Measurements from ENCODE around the gene TUSC2. TPM values are rescaled to one million over a fixed set of nuclear protein-coding genes. Genes with fewer than 3 reads are reported as not detected.

The TUSC2 gene
- total RNA-seq, 6 experiments from 2014 or later, result 9.7 to 36.9 (median 12.5) TPM

GRCh38 chr3:50319894-50320625 lies 8.0 kb downstream of the TUSC2 start:
- H3K4me3 ChIP-seq, result peak overlapping the region; percentile 88 to 89 (median 89)
- 88% methylated on average over 5 of the region's 29 CpGs for WGBS (ENCODE audit: insufficient coverage, low coverage, low lambda C conversion rate, missing lambda C conversion rate)
- no peaks in the 10 kb centered on the region for H3K27me3 ChIP-seq
- ATAC-seq (no peak), DNase-seq (no peak)
- intact Hi-C loops (cut with DNase I), result loop anchor here in 1 of 2 donors (5.0 kb wide), 2 partner anchors 38 to 48 kb away; no protein-coding TSS in a partner anchor
- no peak for TF ChIP-seq CTCF (IDR thresholded peaks at IDR 0.05)
- TF ChIP-seq POLR2A (IDR thresholded peaks at IDR 0.05), result no peak
- H3K27ac ChIP-seq, result peak overlapping the region in 2 of 3 donors; percentile 98
- peaks cover 0 to 20% (median 3%) of the 10 kb centered on the region in 4 donors for H3K36me3 ChIP-seq
- H3K9me3 ChIP-seq, result no peaks in the 10 kb centered on the region
- peaks cover 0 to 56% (median 15%) of the 10 kb centered on the region in 4 donors for H3K4me1 ChIP-seq

- Histone ChIP-seq H3K27ac (no peak overlapping the region), H3K4me3 (no peak overlapping the region), H3K27me3 (no peaks in the 10 kb centered on the region), H3K9me3 (no peaks in the 10 kb centered on the region), H3K36me3 (peaks cover 0 to 20% (median 3%) of the 10 kb centered on the region in 4 donors), H3K4me1 (peaks cover 0 to 51% (median 14%) of the 10 kb centered on the region in 4 donors)
- no peak for TF ChIP-seq POLR2A (IDR thresholded peaks at IDR 0.05)
- TF ChIP-seq CTCF (IDR thresholded peaks at IDR 0.05), result no peak
- ATAC-seq (no peak), DNase-seq (peak in 1 of 3 donors; percentile 45)
- intact Hi-C loops (cut with DNase I), result loop anchor here in 1 of 2 donors (5.0 kb wide), 1 partner anchor 37 kb away; no protein-coding TSS in a partner anchor
- 91% methylated on average over 4 of the region's 16 CpGs for WGBS (ENCODE audit: insufficient coverage, low coverage, low lambda C conversion rate, missing lambda C conversion rate)
These were observed 8.7 kb downstream of the TUSC2 start for GRCh38 chr3:50319181-50319893.

- ATAC-seq (no peak), DNase-seq (no peak)
- Histone ChIP-seq H3K27me3 (no peaks in the 10 kb centered on the region), H3K9me3 (no peaks in the 10 kb centered on the region), H3K4me3 (no peak overlapping the region), H3K27ac (no peak overlapping the region), H3K36me3 (peaks cover 0 to 20% (median 3%) of the 10 kb centered on the region in 4 donors), H3K4me1 (peaks cover 0 to 44% (median 10%) of the 10 kb centered on the region in 4 donors)
- TF ChIP-seq CTCF (IDR thresholded peaks at IDR 0.05), result no peak
- TF ChIP-seq POLR2A (IDR thresholded peaks at IDR 0.05), result no peak
- WGBS (ENCODE audit: insufficient coverage, low coverage, low lambda C conversion rate, missing lambda C conversion rate), result 67% methylated on average over 3 of the region's 10 CpGs
- intact Hi-C loops (cut with DNase I), result loop anchor here in 1 of 2 donors (5.0 kb wide), 1 partner anchor 36 kb away; no protein-coding TSS in a partner anchor
These were observed 9.4 kb downstream of the TUSC2 start for GRCh38 chr3:50318615-50319014.

GRCh38 chr3:50318163-50318562 lies 9.9 kb downstream of the TUSC2 start:
- no peak overlapping the region for H3K27ac ChIP-seq
- ATAC-seq (no peak), DNase-seq (no peak)
- intact Hi-C loops (cut with DNase I), result loop anchor here in 1 of 2 donors (5.0 kb wide), 1 partner anchor 36 kb away; no protein-coding TSS in a partner anchor
- H3K36me3 ChIP-seq, result peaks cover 0 to 20% (median 3%) of the 10 kb centered on the region in 4 donors
- H3K9me3 ChIP-seq, result no peaks in the 10 kb centered on the region
- no peaks in the 10 kb centered on the region for H3K27me3 ChIP-seq
- WGBS (ENCODE audit: insufficient coverage, low coverage, low lambda C conversion rate, missing lambda C conversion rate), result 60% methylated on average over 2 of the region's 11 CpGs
- peaks cover 0 to 44% (median 10%) of the 10 kb centered on the region in 4 donors for H3K4me1 ChIP-seq
- H3K4me3 ChIP-seq, result no peak overlapping the region
- TF ChIP-seq POLR2A (IDR thresholded peaks at IDR 0.05) (no peak), CTCF (IDR thresholded peaks at IDR 0.05) (no peak)
